UCSD-AML1 (cell line): ENCODE results near the gene SIGLEC7.

Experiments used
- DNase-seq: peaks from one replicate; lab custom pipeline; 2025; ENCODE audit not compliant: unreplicated experiment; lab: John Stamatoyannopoulos, UW

Gene SIGLEC7

DNA sequence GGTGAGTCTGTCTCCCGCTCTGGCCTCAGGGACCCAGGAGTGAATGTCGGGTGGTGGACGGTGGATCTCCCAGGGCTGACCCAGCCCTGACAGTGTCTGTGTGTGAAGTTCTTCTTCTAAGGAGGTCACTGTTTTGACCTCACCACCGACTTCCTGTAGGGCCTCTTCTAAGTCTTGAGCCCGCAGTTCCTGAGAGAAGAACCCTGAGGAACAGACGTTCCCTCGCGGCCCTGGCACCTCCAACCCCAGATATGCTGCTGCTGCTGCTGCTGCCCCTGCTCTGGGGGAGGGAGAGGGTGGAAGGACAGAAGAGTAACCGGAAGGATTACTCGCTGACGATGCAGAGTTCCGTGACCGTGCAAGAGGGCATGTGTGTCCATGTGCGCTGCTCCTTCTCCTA, at the start of gene SIGLEC7:
Gene SIGLEC7, plus strand, starts transcription at position 183 of the 400 bp plus-strand sequence. Its CDS starts 69 bp downstream, at position 252.
- DNase-seq, result no peak

DNA sequence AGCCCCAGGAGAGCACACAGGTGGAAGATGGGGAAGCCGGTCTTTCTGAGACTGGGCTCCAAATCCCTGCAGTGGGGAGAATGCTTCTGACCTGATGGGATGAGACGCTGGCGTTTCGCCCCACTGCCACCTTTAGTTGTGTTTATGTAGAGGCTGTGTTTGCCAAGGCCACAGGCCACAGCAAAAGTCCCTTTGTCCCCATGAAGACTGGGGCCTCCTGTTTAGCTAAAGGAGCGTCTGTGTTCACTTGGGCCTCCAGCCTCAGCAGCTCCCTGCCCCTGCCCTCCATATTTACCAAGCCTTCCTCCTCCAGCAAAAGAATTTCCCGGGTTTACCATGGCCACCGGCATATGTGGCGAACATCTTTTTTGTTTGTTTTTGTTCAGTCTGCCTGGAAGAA, 49.0 kb upstream of the SIGLEC7 start:
- no peak for DNase-seq

GRCh38 chr19:51093510-51094345, 48.4 kb upstream of the SIGLEC7 start:
- no peak for DNase-seq

DNA sequence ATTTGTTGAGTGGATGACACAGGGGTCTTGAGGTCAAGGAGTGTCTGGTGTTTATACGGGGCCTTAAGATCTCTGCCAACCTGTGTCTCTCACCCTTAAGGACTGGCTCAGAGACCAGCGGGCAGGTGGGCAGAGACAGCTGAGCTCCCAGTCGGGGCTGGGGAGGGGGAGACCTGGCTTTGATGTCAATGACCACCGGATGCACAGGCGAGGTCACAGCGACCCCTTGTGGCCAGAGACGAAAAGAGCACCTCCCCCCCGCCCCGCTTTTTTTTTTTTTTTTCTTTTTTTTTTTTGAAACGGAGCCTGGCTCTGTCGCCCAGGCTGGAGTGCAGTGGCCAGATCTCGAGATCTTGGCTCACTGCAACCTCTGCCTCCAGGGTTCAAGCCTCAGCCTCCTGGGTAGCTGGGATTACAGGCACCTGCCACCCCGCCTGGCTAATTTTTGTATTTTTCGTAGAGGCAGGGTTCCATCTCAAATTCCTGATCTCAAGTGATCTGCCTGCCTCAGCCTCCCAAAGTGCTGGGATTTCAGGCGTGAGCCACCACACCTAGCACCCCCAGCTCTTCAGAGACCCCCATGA, 47.3 kb upstream of the SIGLEC7 start:
- DNase-seq, result peak; percentile 53

DNA sequence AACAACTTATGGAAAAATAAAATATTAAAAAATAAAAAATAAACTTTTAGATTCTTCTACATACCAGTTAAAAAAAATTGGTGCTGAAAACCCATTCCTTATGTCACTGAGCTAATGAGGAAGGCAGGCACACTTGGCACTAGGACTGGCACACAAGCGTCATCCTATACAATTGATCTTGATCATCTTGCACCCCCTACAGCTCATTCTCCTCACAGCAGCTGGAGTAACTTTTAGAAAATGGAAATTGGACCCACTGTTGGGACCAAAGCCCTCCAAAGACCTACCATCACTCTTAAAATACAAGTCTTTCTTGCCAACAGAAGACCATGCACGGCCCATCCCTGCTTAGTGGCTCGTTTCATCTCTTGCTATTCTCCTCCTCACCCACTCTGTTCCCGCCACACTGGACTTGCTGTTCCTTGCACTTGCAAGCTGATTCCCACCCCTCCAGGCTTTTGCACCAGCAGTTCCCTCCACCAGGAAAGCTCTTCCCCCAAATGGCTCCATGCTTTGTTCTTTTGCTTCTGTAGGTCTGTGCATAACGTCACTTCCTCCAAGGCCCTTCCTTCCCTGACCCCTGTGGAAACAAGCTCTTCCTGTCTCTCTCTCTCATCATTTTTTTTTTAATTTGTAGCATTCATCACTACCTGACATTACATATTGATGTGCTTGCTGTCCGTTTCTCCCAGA, 45.5 kb upstream of the SIGLEC7 start:
- no peak for DNase-seq

- peak; percentile 55 for DNase-seq
These were observed 44.8 kb upstream of the SIGLEC7 start for GRCh38 chr19:51097166-51097738.

GRCh38 chr19:51097796-51098195, 44.3 kb upstream of the SIGLEC7 start:
- no peak for DNase-seq

DNA sequence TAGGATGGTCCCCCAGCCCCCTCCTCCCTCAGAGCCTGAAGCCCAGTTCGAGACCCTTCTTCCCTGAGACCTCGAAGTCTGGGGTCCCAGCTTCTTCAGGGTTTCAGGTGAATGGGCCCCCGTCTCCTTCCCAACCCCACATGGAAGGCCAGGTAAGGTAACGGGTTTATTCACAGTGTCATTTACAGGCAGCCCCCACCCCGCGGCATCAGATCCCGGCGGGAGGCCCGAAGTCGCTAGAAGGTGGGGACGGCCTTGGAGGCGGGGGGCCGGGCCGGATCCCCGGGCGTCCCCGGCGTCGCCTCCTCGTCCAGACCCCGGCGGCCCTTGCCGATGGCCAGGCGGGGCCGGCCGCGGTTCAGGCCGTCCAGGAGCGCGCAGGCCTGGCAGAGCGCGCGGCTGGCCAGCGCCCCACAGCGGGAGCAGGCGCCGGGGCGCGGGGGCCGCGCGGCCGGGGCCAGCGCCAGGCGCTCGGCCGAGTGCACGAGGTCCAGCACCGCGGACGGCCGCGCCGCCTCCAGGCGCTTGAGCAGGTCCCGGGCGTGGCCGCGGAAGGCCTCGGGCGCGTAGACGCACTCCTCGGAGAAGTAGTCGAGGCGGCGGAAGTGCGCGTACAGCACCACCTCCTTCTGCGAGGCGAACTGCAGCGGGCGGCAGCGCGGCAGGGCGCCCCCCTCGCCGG, 43.6 kb upstream of the SIGLEC7 start:
- DNase-seq, result no peak

- no peak for DNase-seq
These were observed 43.1 kb upstream of the SIGLEC7 start for GRCh38 chr19:51099047-51099382.

- no peak for DNase-seq
These were observed 41.5 kb upstream of the SIGLEC7 start for GRCh38 chr19:51100601-51101000.

GRCh38 chr19:51101171-51101865, 40.8 kb upstream of the SIGLEC7 start:
- no peak for DNase-seq

GRCh38 chr19:51102991-51103390, 39.1 kb upstream of the SIGLEC7 start:
- no peak for DNase-seq

GRCh38 chr19:51103926-51104341, 38.2 kb upstream of the SIGLEC7 start:
- DNase-seq, result no peak

DNA sequence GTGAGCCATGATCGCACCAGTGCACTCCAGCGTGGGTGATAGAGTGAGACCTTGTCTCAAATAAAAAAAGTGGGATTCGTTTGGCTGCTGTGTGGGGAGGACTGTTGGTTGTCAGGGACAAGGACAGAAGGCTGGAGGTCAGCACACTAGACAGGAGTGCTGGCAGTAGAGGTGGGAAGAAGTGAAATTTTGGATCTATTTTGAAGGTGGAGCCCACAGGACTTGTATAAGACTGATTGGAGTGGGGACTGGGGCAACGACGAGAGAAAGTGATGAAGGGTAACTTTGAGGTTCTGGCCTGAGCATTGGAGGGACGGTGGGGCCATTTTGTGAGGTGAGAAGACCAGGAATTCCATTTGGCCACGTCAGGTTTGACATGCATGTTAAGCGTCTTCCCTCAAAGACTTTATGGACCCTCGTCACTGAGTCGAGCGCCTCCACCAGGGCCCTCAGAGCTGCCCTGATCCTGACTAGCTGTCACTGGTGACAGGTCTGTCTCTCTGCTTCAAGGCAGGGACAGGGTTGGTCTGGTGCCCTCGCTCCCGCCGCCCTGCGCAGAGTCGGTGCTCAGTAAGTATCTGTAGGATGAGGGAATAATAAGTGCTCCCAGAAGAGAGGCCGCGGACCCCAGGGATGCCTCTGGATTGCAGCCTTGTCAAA, 34.6 kb upstream of the SIGLEC7 start:
- DNase-seq, result no peak

DNA sequence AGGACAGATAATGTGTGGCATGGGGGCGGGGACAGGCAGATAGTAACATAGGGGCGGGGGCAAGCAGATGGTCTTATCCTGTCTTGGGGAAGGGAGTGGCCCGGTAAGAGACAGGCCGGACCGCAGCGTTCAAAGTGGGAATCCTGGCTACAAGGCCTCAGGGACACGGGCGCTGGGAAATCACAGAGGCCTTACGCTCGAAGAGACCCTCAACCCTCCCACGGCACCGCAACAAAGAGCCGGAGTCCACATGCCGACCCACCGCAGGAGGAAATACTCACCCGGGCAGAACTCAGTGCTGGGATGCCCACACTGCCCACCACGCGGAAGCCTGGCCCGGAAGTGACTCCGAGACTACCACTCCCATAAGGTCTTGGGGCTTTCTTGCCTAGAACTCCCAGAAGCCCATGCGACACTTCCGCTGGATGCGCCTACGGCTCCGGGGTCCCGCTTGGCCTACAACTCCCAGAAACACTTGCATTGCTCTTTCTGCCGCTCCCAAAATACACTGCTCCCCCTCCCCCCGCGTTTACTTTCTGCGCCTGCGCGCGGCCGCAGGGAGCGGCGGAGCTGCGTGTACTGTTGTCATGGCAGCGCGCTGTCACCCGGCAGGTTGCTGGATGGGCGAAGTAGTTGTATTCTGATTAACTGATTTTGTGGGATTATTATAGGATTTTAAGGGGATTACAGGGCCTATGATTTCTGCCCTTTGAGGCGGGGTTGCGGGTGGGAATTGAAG, 33.9 kb upstream of the SIGLEC7 start, which contains the start of gene CTU1:
Gene CTU1, minus strand, starts transcription at position 344 of the 739 bp plus-strand sequence. CDS start 3,840 bp downstream, outside the sequence.
- peak; percentile 99 for DNase-seq

DNA sequence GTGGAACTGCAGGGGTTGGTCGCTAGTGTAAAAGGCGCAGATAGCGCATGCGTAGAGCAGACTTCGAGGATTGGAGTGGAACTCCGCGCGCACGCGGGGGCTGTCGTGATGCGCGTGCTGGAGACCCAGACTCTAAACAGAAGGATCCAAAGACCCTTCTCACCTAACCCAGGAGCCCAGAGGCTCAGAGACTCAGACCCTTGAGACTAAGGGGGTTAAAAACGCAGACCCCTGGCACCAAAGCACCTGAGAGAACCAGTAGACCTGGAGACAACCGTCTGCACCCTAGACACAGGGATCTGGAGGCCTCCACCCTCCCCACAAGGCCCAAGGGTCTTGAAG, 33.3 kb upstream of the SIGLEC7 start:
- DNase-seq, result no peak

- DNase-seq, result no peak
These were observed 31.5 kb upstream of the SIGLEC7 start for GRCh38 chr19:51110666-51110971.

DNA sequence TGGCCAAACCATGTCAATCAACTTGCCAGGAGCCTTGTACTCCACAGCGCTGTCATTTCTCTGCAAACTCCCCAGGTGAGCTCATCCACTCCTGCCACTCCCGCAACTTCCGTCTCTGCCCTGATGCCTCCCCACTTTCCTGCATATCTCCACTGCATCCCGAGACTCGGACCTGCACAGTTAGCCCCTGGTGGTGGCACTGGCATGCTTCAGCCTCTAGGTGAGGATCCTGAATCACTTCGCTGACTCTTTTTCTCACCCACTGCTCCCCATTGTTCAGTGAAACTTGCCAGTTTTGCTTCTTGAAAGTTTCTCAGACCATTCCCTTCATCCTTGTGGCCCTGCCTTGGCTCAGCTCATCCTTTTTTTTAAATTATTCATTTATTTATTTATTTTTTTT, 30.5 kb upstream of the SIGLEC7 start:
- peak; percentile 38 for DNase-seq

GRCh38 chr19:51114087-51114729, 27.9 kb upstream of the SIGLEC7 start:
- DNase-seq, result no peak
